Measurements from ENCODE around the gene RNF114. TPM values are rescaled to one million over a fixed set of nuclear protein-coding genes. Genes with fewer than 3 reads are reported as not detected.

The RNF114 gene
- polyA plus RNA-seq, 3 donors = 128 to 164 (median 146) TPM

- intact Hi-C loops (cut with micrococcal nuclease) = loop anchor here in 1 of 2 donors (5.0 kb wide), 1 partner anchor 317 kb away; no protein-coding TSS in a partner anchor
These were observed 7.1 kb upstream of the RNF114 start for GRCh38 chr20:49929142-49929494.

GRCh38 chr20:49935746-49936152, 448 bp upstream of the RNF114 start:
- H3K27ac ChIP-seq (ENCODE audit: low read depth in 1 of 2, low read length in 2 of 2) = peak overlapping the region; percentile 79 to 92

More at GRCh38 chr20:49929142-49929494, 7.1 kb upstream of the RNF114 start:
- no peaks in the 10 kb centered on the region for H3K9me3 ChIP-seq (replicated peaks in 1 of 2; ENCODE audit: control insufficient read depth in 1 of 2, insufficient read depth in 1 of 2, low read length in 2 of 2)
- no peak overlapping the region for H3K9ac ChIP-seq (ENCODE audit: insufficient read depth, low read length, poor library complexity, severe bottlenecking)
- H3K27me3 ChIP-seq (ENCODE audit: control insufficient read depth in 2 of 2, insufficient read depth in 2 of 2, low read length in 2 of 2) = no peaks in the 10 kb centered on the region
- H3K4me3 ChIP-seq (replicated peaks in 1 of 3; ENCODE audit: low read depth in 2 of 3, low read length in 3 of 3) = no peak overlapping the region
- peaks cover 12 to 22% of the 10 kb centered on the region in 2 donors for H3K4me1 ChIP-seq (ENCODE audit: control insufficient read depth in 1 of 2, insufficient read depth in 2 of 2, low read length in 2 of 2)
- Mint-ChIP-seq H3K27me3 (ENCODE audit: low read depth in 3 of 3) (no peaks in the 10 kb centered on the region), H3K27ac (peak overlapping the region in 3 of 7 donors; percentile 30 to 79 (median 72)), H3K4me1 (peaks cover 16% of the 10 kb centered on the region), H3K4me3 (no peak overlapping the region), H3K36me3 (no peaks in the 10 kb centered on the region), H3K9me3 (peaks cover 0 to 2% (median 0%) of the 10 kb centered on the region in 7 donors)
- H3K4me2 ChIP-seq (replicated peaks; ENCODE audit: extremely low read depth, low read length, poor library complexity, severe bottlenecking) = peak overlapping the region; percentile 17
- H4K20me1 ChIP-seq (ENCODE audit: insufficient read depth, low read length) = no peaks in the 10 kb centered on the region
- TF ChIP-seq CTCF (IDR thresholded peaks at IDR 0.05) = no peak
- 0% methylated on average over 1 of the region's 4 CpGs for WGBS (ENCODE audit: insufficient coverage)
- no peak overlapping the region for H3K27ac ChIP-seq (ENCODE audit: low read depth in 1 of 2, low read length in 2 of 2)
- DNase-seq = no peak
- H2AFZ ChIP-seq (ENCODE audit: insufficient read depth, low read depth, low read length, poor library complexity, severe bottlenecking) = no peak overlapping the region
- no peaks in the 10 kb centered on the region for H3K36me3 ChIP-seq (replicated peaks in 1 of 2; ENCODE audit: control insufficient read depth in 1 of 2, insufficient read depth in 2 of 2, low read length in 2 of 2)
- no peaks in the 10 kb centered on the region for H3K79me2 ChIP-seq (ENCODE audit: insufficient read depth, low read length)

More at GRCh38 chr20:49935746-49936152, 448 bp upstream of the RNF114 start:
- H2AFZ ChIP-seq (ENCODE audit: insufficient read depth, low read depth, low read length, poor library complexity, severe bottlenecking) = peak overlapping the region; percentile 63
- WGBS (ENCODE audit: insufficient coverage) = no CpG with 5 or more reads among the region's 21 CpGs
- peak overlapping the region; percentile 91 for H3K4me2 ChIP-seq (replicated peaks; ENCODE audit: extremely low read depth, low read length, poor library complexity, severe bottlenecking)
- Mint-ChIP-seq H3K27ac (peak overlapping the region; percentile 95 to 98 (median 97)), H3K36me3 (peaks cover 12 to 18% of the 10 kb centered on the region in 2 donors), H3K4me1 (peaks cover 48% of the 10 kb centered on the region), H3K27me3 (ENCODE audit: low read depth in 3 of 3) (no peaks in the 10 kb centered on the region), H3K4me3 (peak overlapping the region in 1 of 2 donors; percentile 94), H3K9me3 (peaks cover 0 to 5% (median 0%) of the 10 kb centered on the region in 7 donors)
- peaks cover 42% of the 10 kb centered on the region for H4K20me1 ChIP-seq (ENCODE audit: insufficient read depth, low read length)
- H3K9ac ChIP-seq (ENCODE audit: insufficient read depth, low read length, poor library complexity, severe bottlenecking) = no peak overlapping the region
- peak overlapping the region; percentile 4 to 93 (median 43) for H3K4me3 ChIP-seq (replicated peaks in 1 of 3; ENCODE audit: low read depth in 2 of 3, low read length in 3 of 3)
- H3K27me3 ChIP-seq (ENCODE audit: control insufficient read depth in 2 of 2, insufficient read depth in 2 of 2, low read length in 2 of 2) = no peaks in the 10 kb centered on the region
- peaks cover 2 to 20% of the 10 kb centered on the region in 2 donors for H3K36me3 ChIP-seq (replicated peaks in 1 of 2; ENCODE audit: control insufficient read depth in 1 of 2, insufficient read depth in 2 of 2, low read length in 2 of 2)
- H3K4me1 ChIP-seq (ENCODE audit: control insufficient read depth in 1 of 2, insufficient read depth in 2 of 2, low read length in 2 of 2) = peaks cover 45 to 51% of the 10 kb centered on the region in 2 donors
- DNase-seq = no peak
- no peaks in the 10 kb centered on the region for H3K9me3 ChIP-seq (replicated peaks in 1 of 2; ENCODE audit: control insufficient read depth in 1 of 2, insufficient read depth in 1 of 2, low read length in 2 of 2)
- no peak for TF ChIP-seq CTCF (IDR thresholded peaks at IDR 0.05)
- intact Hi-C loops (cut with micrococcal nuclease) = loop anchor here in 1 of 2 donors (2.0 kb wide), 1 partner anchor 21 kb away; the partner anchor contains the start of gene SPATA2
- H3K79me2 ChIP-seq (ENCODE audit: insufficient read depth, low read length) = peaks cover 49% of the 10 kb centered on the region

Measured in CD14-positive monocyte (primary cell).